Kidney tubule cell (primary cell): Measurements from ENCODE around the gene CHST2.

Experiments
- DNase-seq: peaks from one replicate; pipeline ENCODE4 v3.0.0-alpha.2; 2018; ENCODE audit warnings: low spot score

Gene CHST2

GRCh38 chr3:143134471-143134870 lies 14.9 kb downstream of the CHST2 start:
- DNase-seq, result no peak

GRCh38 chr3:143135150-143135549 lies 15.6 kb downstream of the CHST2 start:
- peak; percentile 77 for DNase-seq

DNA sequence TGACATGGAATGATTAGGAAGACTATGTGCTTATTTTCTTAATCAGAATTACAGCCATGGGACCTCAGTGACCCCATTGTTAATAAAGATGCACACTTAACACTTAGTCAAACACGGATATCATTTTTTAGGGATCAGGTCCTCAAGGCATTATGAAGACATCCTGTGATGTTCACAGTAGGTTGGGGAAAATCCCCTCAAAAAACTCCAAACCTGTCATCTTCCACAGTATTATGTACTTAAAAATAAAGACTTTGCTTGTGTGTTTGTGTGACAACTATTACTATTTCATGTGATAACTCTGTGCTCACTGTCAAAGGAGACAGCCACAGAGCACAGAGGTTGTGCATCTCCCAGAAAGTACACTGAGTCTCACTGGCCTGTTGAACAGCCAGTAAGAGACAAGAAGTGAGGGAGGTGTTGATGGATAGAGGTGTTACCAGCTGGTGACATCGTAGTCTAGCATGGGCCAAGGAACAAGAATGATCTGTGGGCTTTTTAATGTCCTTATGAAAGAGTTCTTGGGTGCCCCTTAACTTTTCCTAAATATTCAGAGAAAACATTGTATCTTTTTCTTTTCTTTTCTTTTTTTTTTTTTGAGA lies 18.0 kb downstream of the CHST2 start:
- no peak for DNase-seq

- DNase-seq, result no peak
Observed at GRCh38 chr3:143138953-143139352, 19.4 kb downstream of the CHST2 start.

DNA sequence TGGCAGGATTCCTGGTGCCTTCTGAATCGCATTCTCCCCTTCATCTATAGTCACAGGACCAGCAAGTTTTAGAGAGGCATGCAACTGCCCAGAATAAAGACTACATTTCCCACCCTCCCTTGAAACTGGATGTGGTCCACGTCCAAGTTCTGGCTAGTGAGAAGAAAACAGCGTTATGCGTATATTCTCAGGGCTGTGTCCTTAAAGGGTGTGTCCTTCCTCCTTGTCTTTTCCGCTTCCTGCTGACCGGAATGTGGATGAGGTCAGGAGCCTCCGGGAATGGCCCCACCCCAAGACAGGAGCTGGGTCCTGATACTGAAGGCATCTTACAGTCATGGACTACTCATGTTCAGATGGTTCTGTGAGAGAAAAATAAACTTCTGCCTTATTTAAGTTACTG lies 20.2 kb downstream of the CHST2 start:
- no peak for DNase-seq

DNA sequence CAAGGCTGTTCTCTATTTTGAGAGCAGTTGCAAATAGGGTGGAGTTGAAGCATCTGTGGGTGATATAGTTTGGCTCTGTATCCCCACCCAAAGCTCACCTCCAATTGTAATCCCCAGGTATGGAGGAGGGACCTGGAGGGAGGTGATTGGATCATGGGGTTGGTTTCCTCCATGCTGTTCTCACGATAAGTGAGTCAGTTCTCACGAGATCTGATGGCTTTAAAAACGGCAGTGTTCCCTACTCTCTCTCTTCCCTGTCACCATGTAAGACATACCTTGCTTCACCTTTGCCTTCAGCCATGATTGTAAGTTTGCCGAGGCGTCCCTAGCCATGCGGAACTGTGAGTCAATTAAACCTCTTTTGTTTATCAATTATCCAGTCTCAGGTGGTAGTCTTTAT lies 21.0 kb downstream of the CHST2 start:
- DNase-seq, result no peak

DNA sequence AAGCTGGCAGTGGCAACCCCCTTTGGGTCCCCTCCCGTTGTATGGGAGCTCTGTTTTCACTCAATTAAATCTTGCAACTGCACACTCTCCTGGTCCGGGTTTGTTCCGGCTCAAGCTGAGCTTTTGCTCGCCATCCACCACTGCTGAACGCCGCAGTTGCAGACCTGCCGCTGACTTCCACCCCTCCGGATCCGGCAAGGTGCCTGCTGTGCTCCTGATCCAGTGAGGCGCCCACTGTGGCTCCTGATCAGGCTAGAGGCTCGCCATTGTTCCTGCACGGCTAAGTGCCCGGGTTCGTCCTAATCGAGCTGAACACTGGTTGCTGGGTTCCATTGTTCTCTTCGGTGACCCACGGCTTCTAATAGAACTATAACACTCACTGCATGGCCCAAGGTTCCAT lies 22.8 kb downstream of the CHST2 start:
- DNase-seq, result no peak

DNA sequence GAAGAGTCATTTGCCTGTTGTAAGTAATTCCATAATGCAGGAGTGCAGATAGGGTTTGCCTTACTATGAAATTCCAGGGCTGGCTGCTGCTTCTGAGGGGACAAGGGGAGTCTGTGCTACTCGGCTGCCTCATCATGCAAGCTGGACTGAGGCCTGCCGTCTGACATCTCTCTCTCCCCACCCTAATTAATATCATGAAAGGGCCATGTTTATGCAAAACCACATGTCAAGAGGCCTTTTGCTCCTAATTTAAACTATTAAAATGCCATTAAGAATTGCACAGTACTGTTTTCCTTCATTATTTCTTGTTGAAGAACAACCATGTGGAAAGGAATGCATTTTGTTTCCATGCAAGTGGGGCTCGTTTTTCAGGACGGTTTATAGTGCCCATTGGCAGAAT lies 26.3 kb downstream of the CHST2 start:
- no peak for DNase-seq

DNA sequence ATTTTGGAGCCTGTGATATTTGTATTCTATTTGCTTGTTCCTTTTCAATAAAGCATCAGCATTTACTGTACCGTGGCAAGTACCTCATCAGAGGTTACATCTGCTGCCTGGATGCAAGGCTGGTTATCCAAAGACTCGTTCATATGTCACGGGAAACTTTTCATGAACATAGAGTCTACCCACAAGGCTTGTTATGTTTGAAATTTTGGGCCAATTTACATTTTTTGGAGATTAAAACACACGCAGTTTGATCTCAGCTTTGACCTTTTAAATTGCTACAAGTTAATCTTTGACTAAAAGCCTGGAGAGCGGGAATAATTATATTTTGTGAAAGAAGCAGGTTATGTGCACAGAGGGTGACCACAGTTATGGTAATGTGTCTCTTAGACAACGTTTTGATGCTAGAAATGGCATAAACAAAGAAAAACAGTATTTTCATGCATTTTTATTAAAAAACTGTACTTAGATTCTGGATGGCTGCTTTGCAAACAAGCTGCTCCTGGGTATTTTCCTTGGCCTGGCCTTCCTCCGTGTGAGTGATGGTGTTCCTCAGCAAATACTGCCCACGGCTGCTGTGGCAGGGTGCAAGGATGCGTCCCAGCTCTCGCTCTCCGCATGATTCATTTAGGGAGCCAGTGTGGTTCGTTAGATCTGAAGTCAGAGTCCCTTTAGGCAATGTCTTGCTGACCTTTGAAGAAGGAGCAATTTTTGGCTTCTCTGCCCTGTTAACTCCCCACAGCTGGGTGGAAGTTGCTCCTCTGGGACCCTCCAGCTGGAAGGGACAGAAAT lies 27.1 kb downstream of the CHST2 start:
- DNase-seq, result peak; percentile 20

DNA sequence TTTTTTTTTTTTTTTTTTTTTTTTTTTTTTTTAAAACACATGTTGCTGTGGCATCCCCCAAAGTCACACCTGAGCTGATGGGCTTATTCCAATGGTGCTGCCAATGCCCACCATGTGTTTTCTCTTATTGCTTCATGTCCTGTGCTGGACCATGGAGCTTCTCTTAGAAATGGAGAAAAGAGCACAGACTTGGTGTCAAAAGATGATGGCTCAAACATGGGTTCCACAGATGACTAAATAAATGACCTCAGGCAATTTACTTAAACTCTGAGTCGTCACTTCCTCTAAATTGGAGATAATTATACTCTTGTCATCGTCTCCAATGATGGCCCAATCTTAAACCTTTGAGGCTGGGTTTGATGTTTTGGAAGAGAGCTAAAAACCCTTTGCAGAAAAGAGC lies 28.1 kb downstream of the CHST2 start:
- DNase-seq, result no peak

- no peak for DNase-seq
Observed at GRCh38 chr3:143150071-143150470, 30.5 kb downstream of the CHST2 start.

DNA sequence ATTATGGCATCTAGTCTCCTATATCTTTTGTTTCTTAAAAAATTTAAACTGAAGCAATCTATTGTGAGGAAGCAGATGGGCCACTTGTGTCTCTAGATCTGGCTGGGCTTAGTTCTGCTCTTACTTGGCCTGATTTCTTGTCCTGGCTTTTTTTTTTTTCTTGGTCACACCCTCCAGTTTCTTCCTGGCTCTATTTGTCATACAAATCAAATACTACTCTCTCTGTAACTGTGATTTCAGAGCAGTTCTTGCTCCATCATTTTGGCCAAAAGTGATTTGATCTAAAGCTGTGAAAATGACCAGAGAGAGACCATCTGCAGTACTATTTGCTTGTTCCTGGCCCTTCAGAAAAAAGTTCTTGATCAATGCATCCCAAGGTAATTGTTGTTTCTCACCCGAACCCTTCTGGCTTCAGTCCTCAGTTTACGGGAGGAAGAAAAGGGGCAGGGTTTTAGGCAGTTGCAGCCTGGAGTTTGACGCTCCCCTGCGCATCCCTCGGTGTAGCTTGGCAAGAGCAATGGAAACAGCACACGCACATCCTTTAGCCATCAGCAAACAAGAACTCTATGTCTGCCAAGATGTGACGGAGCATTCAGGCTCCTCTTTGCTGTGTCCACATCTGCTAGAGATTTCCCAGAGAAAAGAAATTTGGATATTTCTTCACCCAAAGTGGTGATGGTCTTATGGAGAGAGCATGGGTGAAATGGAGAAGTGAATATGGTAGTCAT lies 31.6 kb downstream of the CHST2 start:
- DNase-seq, result no peak

DNA sequence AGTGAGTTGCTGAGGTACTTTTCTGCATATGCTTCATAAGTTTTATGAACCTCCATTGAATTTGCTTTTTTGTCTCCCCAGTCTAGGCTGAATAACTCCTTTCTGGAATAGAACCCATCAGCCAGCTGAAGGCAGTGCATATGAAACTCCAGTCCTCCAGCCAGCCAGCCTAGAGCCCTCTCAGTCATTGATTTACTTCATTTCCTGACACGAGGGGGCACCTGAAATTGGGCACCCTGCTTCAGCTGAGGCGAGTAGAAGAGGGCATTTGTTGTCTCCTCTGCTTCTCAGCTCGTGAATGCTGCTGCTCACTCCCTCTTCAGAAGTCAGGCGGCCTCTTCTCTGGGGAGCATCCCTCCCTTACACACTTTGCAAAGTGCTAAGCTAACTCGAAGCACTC lies 32.5 kb downstream of the CHST2 start:
- no peak for DNase-seq

DNA sequence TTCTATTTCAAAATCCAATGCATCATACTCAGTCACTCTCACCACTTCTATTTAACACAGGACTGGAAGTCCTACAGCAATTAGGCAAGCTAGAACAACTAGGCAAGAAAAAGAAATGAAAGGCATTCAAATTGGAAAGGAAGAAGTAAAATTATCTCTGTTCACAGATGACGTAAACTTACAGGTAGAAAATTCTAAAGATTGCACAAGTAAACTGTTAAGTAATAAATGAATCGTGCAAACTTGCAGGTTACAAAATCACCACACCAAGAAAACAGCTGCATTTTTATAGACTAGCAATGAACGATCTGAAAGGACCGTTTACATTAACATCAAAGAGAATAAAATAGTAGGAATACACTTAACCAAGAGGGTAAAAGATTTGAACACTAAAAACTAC lies 36.2 kb downstream of the CHST2 start:
- DNase-seq, result no peak

DNA sequence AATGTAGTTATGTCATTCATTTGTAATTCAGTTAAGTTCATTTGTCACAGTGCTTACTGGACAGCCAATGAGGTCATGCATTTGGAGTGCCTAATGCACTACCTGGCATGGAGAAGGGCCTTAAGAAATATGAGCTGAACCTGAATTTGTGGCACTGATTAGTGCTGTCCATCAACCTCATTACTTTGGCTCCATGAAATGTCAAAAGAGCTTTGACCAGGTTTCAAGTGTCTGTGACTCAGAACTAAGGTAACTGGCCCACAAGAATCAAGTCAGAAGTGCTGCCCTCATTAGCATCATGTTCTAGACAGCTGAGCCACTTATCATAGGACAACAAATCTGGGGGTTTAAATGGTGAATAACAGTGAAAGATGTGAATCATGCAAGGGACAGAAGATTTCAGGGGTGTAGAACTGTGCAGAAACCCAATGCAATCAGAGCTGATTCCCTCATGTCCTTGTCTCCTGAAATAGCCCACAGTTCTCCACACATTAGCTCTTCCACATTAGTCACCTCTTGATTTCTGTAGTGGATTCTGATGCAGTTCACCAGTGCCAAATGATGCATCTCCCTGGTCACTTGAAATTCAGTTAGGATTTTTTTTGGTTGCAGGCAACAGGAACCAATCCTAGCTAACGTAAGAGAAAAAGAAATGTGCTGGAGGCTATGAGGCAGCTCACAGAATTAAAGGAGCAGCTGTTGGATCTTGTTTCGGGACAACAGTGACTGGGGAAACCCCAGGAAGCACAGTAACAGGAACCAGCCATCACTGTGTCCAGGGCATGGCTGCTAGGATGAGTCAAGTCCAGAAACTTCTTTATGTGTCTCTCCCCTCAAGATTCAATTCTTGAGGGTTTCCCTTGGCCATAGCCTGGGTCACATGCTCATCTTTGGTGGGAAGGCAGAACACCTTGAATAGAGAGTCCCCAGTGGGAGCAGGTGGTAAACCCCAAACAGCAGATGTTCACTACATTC lies 38.7 kb downstream of the CHST2 start:
- DNase-seq, result peak; percentile 82

DNA sequence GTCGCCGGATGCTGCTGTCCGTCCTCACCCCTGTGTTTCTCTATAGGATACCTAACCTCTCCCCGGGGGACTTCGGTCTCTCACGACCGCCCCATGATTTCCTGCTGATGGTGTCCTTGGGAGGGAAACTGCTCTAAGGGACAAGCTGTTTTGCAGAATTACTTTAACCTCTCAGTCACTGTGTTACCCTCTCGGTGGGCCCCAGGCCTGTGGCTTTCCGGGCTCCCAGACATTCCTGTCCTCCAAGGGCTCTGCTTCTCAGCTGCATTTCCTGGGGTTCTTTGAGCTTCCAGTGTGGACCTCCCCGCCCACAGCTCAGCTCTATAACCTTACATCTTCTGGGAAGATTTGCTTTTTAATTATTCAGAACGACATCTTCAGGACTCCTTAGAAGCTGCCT lies 40.9 kb downstream of the CHST2 start:
- no peak for DNase-seq

GRCh38 chr3:143163562-143164100 lies 44.1 kb downstream of the CHST2 start:
- DNase-seq, result no peak

DNA sequence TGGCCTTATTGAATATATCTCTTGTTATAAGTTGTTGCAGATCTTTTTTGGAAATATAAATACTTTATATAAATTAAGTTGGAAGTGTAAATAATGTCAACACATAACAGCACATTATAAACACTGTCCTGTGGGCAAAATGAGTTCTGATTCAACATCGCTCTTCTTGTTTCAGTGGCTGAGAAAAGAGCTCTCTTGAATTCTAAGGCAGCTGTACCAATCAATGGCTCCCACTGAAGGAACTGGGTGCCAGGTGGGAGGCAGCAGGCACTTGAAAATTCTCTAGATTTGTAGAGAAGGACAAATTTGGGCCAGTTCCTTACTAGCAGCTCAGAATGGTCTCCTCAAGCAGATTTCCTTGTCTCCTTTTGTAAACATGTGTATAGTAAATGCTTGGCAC lies 45.6 kb downstream of the CHST2 start:
- no peak for DNase-seq

- DNase-seq, result peak; percentile 80
Observed at GRCh38 chr3:143165612-143166285, 46.2 kb downstream of the CHST2 start.

- no peak for DNase-seq
Observed at GRCh38 chr3:143166376-143166775, 46.8 kb downstream of the CHST2 start.
